Astrocyte (in vitro differentiated cells and primary cell): Measurements from ENCODE around the gene MAST2. TPM values are rescaled to one million over a fixed set of nuclear protein-coding genes. Genes with fewer than 3 reads are reported as not detected.
"Not testable (repeated sequence)": the region's sequence is repeated elsewhere in the genome, so short reads cannot be mapped to it uniquely, and the experiment has no call there.

ENCODE experiments used
- DNase-seq: peaks from one replicate; pipeline ENCODE4 v3.0.0-alpha.2; 2010; ENCODE audit warnings: low read depth
- FAIRE-seq: peaks from 2 replicates; lab custom pipeline; 2011; peaks lifted over from hg19 to GRCh38; lab: Jason Lieb, UNC
- H2AFZ ChIP-seq: 2 replicates; pipeline ENCODE4 v1.6.0; 2012; ENCODE audit warnings: low read depth, low read length, inconsistent platforms
- H3K27ac ChIP-seq: 2 replicates; pipeline ENCODE4 v1.5.1; 2011; ENCODE audit warnings: low read depth, low read length, inconsistent platforms
- H3K27me3 ChIP-seq: 2 replicates; pipeline ENCODE4 v1.6.0; 2011; ENCODE audit warnings: low read length, inconsistent platforms; ENCODE audit not compliant: insufficient read depth
- H3K36me3 ChIP-seq: 2 replicates; pipeline ENCODE4 v1.5.1; 2011; ENCODE audit warnings: low read length, inconsistent platforms; ENCODE audit not compliant: insufficient read depth
- H3K4me1 ChIP-seq: 2 replicates; pipeline ENCODE4 v1.5.1; 2011; ENCODE audit warnings: low read length, inconsistent platforms; ENCODE audit not compliant: insufficient read depth
- H3K4me2 ChIP-seq: 2 replicates; pipeline ENCODE4 v1.6.0; 2012; ENCODE audit warnings: low read length, inconsistent platforms
- H3K4me3 ChIP-seq: 2 replicates; pipeline ENCODE4 v1.5.1; 2011; ENCODE audit warnings: low read depth, mild to moderate bottlenecking, low read length, inconsistent platforms; ENCODE audit not compliant: insufficient read depth
- H3K79me2 ChIP-seq: 2 replicates; pipeline ENCODE4 v1.6.0; 2012; ENCODE audit warnings: mild to moderate bottlenecking, low read length, inconsistent platforms; ENCODE audit not compliant: insufficient read depth
- H3K9ac ChIP-seq: 2 replicates; pipeline ENCODE4 v1.6.0; 2012; ENCODE audit warnings: mild to moderate bottlenecking, low read length, inconsistent platforms
- H3K9me3 ChIP-seq: 2 replicates; pipeline ENCODE4 v1.5.1; 2012; ENCODE audit warnings: low read depth, mild to moderate bottlenecking, low read length, inconsistent platforms; ENCODE audit not compliant: insufficient read depth
- H4K20me1 ChIP-seq: 2 replicates; pipeline ENCODE4 v1.6.0; 2012; ENCODE audit warnings: low read length, inconsistent platforms; ENCODE audit not compliant: insufficient read depth
- H3K27ac Mint-ChIP-seq: one replicate; pipeline ENCODE4 v1.8.0; 2021; ENCODE audit warnings: mild to moderate bottlenecking, mixed read lengths; ENCODE audit not compliant: unreplicated experiment
- H3K27me3 Mint-ChIP-seq: one replicate; pipeline ENCODE4 v1.8.0; 2021; ENCODE audit warnings: low read depth, mixed read lengths; ENCODE audit not compliant: unreplicated experiment
- H3K36me3 Mint-ChIP-seq: one replicate; pipeline ENCODE4 v1.8.0; 2021; ENCODE audit warnings: low read depth, mixed read lengths; ENCODE audit not compliant: unreplicated experiment
- H3K4me1 Mint-ChIP-seq: one replicate; pipeline ENCODE4 v1.8.0; 2021; ENCODE audit warnings: low read depth, mixed read lengths; ENCODE audit not compliant: unreplicated experiment
- H3K4me3 Mint-ChIP-seq: one replicate; pipeline ENCODE4 v1.8.0; 2021; ENCODE audit warnings: mild to moderate bottlenecking, moderate library complexity, mixed read lengths; ENCODE audit not compliant: unreplicated experiment
- H3K9me3 Mint-ChIP-seq: one replicate; pipeline ENCODE4 v1.8.0; 2021; ENCODE audit warnings: mild to moderate bottlenecking, mixed read lengths; ENCODE audit not compliant: unreplicated experiment
- CTCF ChIP-seq: IDR thresholded peaks from 2 replicates; pipeline ENCODE4 v1.5.1; 2011; ENCODE audit warnings: low read depth, mild to moderate bottlenecking, inconsistent platforms, low read length, moderate library complexity; ENCODE audit not compliant: insufficient read depth
- EZH2 ChIP-seq: IDR thresholded peaks from 2 replicates; pipeline ENCODE4 v1.6.1; 2012; ENCODE audit warnings: mild to moderate bottlenecking, low read length, inconsistent platforms; ENCODE audit not compliant: insufficient read depth
- total RNA-seq: library from RNA; stranded (reverse); gene quantifications from 2 replicates; pipeline ENCODE4 v1.2.1, GENCODE V29; 2021

Gene MAST2
- total RNA-seq, 1 donor from 2014 or later, result 41.0 TPM

- Histone ChIP-seq H2AFZ (no peak overlapping the region), H3K9me3 (no peaks in the 10 kb centered on the region), H3K4me3 (no peak overlapping the region), H3K36me3 (no peaks in the 10 kb centered on the region), H3K4me1 (peaks cover 14% of the 10 kb centered on the region), H3K27me3 (no peaks in the 10 kb centered on the region), H3K4me2 (no peak overlapping the region), H3K27ac (no peak overlapping the region), H3K79me2 (peaks cover 21% of the 10 kb centered on the region), H4K20me1 (peaks cover 4% of the 10 kb centered on the region), H3K9ac (no peak overlapping the region)
- FAIRE-seq (no peak), DNase-seq (no peak)
- no peaks in the 10 kb centered on the region for H3K9me3 Mint-ChIP-seq
- peaks cover 38% of the 10 kb centered on the region for H3K4me1 Mint-ChIP-seq
- no peaks in the 10 kb centered on the region for H3K27me3 Mint-ChIP-seq
- no peak overlapping the region for H3K4me3 Mint-ChIP-seq
- H3K36me3 Mint-ChIP-seq, result no peaks in the 10 kb centered on the region
- peak overlapping the region; percentile 37 for H3K27ac Mint-ChIP-seq
- no peak for TF ChIP-seq CTCF
- TF ChIP-seq EZH2, result no peak
Measured at GRCh38 chr1:45868861-45869260, 65.4 kb downstream of the MAST2 start.

GRCh38 chr1:45870500-45870899, 67.1 kb downstream of the MAST2 start:
- no peaks in the 10 kb centered on the region for H3K27me3 ChIP-seq
- H3K27ac ChIP-seq, result no peak overlapping the region
- no peak overlapping the region for H3K4me3 Mint-ChIP-seq
- no peaks in the 10 kb centered on the region for H3K27me3 Mint-ChIP-seq
- H3K36me3 Mint-ChIP-seq, result no peaks in the 10 kb centered on the region
- no peaks in the 10 kb centered on the region for H3K9me3 Mint-ChIP-seq
- H3K4me3 ChIP-seq, result no peak overlapping the region
- no peak for FAIRE-seq
- no peaks in the 10 kb centered on the region for H3K36me3 ChIP-seq
- H3K4me1 ChIP-seq, result peaks cover 10% of the 10 kb centered on the region
- H3K9ac ChIP-seq, result no peak overlapping the region
- peak overlapping the region; percentile 44 for H3K27ac Mint-ChIP-seq
- peaks cover 4% of the 10 kb centered on the region for H4K20me1 ChIP-seq
- H3K4me2 ChIP-seq, result no peak overlapping the region
- no peak for DNase-seq
- peaks cover 27% of the 10 kb centered on the region for H3K4me1 Mint-ChIP-seq
- no peaks in the 10 kb centered on the region for H3K9me3 ChIP-seq
- TF ChIP-seq EZH2 (no peak), CTCF (no peak)
- H2AFZ ChIP-seq, result no peak overlapping the region
- H3K79me2 ChIP-seq, result peaks cover 15% of the 10 kb centered on the region

- FAIRE-seq, result peak; percentile 80
- peak overlapping the region; percentile 67 for H3K27ac ChIP-seq
- H3K9me3 Mint-ChIP-seq, H3K27me3 ChIP-seq, H3K4me3 ChIP-seq, H2AFZ ChIP-seq, H3K36me3 ChIP-seq, H3K9me3 ChIP-seq, H3K4me3 Mint-ChIP-seq, H3K36me3 Mint-ChIP-seq, H3K27me3 Mint-ChIP-seq: not testable (repeated sequence)
- Mint-ChIP-seq H3K4me1 (peaks cover 27% of the 10 kb centered on the region), H3K27ac (peak overlapping the region; percentile 93)
- H4K20me1 ChIP-seq, result peaks cover 13% of the 10 kb centered on the region
- H3K4me1 ChIP-seq, result peaks cover 10% of the 10 kb centered on the region
- DNase-seq, result peak; percentile 87
- H3K4me2 ChIP-seq, result peak overlapping the region; percentile 48
- peak overlapping the region; percentile 24 for H3K9ac ChIP-seq
- H3K79me2 ChIP-seq, result peaks cover 15% of the 10 kb centered on the region
Measured at GRCh38 chr1:45872173-45872801, 68.9 kb downstream of the MAST2 start.
